ENCODE data around the gene MYCL. TPM values are rescaled to one million over a fixed set of nuclear protein-coding genes. Genes with fewer than 3 reads are reported as not detected.
A peak's percentile ranks its signal among the peaks of the same experiment; 100 is the strongest.

MYCL gene
- total RNA-seq, 1 experiment from 2014 or later, result 18.4 TPM

DNA sequence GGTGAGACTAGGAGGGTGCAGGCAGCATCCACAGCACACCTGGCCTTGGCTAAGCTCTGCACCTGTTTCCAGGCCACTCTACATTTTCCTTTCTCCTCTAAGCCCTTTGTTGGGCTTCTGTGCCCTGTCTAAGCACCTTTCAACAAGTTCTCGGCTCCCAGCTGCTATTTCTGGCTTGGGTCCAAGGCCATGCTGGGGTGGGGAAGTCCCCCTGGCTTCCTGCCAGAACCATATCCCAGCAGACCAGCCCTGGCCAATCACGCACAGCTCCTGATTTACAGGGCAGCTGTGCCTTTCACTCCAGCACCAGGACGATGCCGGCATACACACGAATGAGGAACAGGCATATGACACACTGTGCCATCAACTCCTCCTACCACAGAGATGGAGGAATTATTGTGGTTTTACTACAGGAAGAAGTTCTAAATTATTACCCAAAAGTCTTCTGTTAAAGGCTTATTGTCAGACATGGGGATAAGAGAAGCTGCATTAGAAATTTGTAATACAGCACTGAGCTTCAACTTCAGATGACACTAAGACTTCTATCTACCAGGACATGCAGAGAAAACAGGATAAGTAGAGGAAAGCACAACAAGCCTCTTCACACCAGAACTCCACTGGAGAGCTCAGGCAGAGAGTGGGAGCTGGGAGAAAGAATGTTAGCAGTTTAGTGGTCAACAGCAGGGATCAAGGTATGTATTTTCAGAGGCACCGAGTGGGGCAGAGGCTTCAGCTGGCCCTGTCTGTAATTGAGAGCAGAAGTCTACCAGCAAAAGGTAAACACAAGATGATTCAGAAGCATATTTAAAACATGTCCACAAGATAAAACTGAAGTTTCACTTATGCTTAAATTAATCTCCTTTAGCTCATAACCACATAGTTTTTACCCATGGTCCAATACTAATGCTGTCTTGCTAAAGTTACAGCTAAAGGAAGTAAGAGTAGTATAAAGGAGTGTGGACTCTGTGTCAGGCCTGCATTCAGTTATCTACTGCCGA is 55.8 kb downstream of the MYCL start:
- H3K4ac ChIP-seq (ENCODE audit: low read depth, low read length), result no peak overlapping the region
- no peak overlapping the region for H2AFZ ChIP-seq (ENCODE audit: low read length)
- no peak overlapping the region for H3K14ac ChIP-seq (ENCODE audit: insufficient read depth, low read length)
- H3K9me3 ChIP-seq (ENCODE audit: control insufficient read depth, low read depth, low read length), result no peaks in the 10 kb centered on the region
- H3K79me1 ChIP-seq (ENCODE audit: insufficient read depth, low read depth, low read length, poor library complexity, severe bottlenecking), result no peaks in the 10 kb centered on the region
- H3K27me3 ChIP-seq (ENCODE audit: insufficient read depth, low read length), result no peaks in the 10 kb centered on the region
- no peak overlapping the region for H3K4me2 ChIP-seq (ENCODE audit: insufficient read depth, insufficient read length, low read length)
- peak overlapping the region in 1 of 3 experiments; percentile 14; a peak in 1 of 7 replicates for H3K27ac Mint-ChIP-seq
- H3K4me3 Mint-ChIP-seq, result no peak overlapping the region
- no peaks in the 10 kb centered on the region for H3K4me1 ChIP-seq (ENCODE audit: insufficient read depth, low read length)
- H4K5ac ChIP-seq (ENCODE audit: insufficient read length, low read depth, low read length), result no peak overlapping the region
- no peak overlapping the region for H2BK12ac ChIP-seq (ENCODE audit: insufficient read length, low read depth, low read length)
- DNase-seq, result no peak
- H2BK120ac ChIP-seq (ENCODE audit: low read depth, low read length, poor library complexity, severe bottlenecking), result no peak overlapping the region
- H2BK20ac ChIP-seq (ENCODE audit: low read depth, low read length, poor library complexity, severe bottlenecking), result no peak overlapping the region
- H2BK5ac ChIP-seq (ENCODE audit: insufficient read length, low read length), result no peak overlapping the region
- WGBS (ENCODE audit: extremely low coverage, insufficient read length, low lambda C conversion rate), result no CpG with 5 or more reads among the region's 7 CpGs
- no peaks in the 10 kb centered on the region for H3K27me3 Mint-ChIP-seq (ENCODE audit: low read depth)
- no peak overlapping the region for H2BK15ac ChIP-seq (ENCODE audit: low read depth, low read length)
- no peak overlapping the region for H3K18ac ChIP-seq (ENCODE audit: insufficient read length, low read depth, low read length)
- H3K79me2 ChIP-seq (ENCODE audit: insufficient read depth, low read length), result no peaks in the 10 kb centered on the region
- H2AK5ac ChIP-seq (ENCODE audit: insufficient read length, low read length), result no peak overlapping the region
- no peak overlapping the region for H3K9ac ChIP-seq (ENCODE audit: extremely low read depth, insufficient read length, low read length)
- no peaks in the 10 kb centered on the region for H4K20me1 ChIP-seq (ENCODE audit: control insufficient read depth, insufficient read depth, insufficient read length)
- no peak overlapping the region for H3K23ac ChIP-seq (ENCODE audit: insufficient read length, low read depth, low read length)
- no peak overlapping the region for H4K8ac ChIP-seq (replicated peaks; ENCODE audit: insufficient read length, low read depth, low read length)
- H3K36me3 Mint-ChIP-seq (ENCODE audit: insufficient read depth in 1 of 3, low read depth in 3 of 3), result peaks cover 20 to 79% (median 73%) of the 10 kb centered on the region in 3 experiments; a peak in 6 of 7 replicates
- H3K56ac ChIP-seq (ENCODE audit: insufficient read length, low read depth, low read length), result no peak overlapping the region
- no peaks in the 10 kb centered on the region for H3K23me2 ChIP-seq (ENCODE audit: insufficient read length, low read depth, low read length, poor library complexity, severe bottlenecking)
- no peak overlapping the region for H3T11ph ChIP-seq (ENCODE audit: low read length)
- no peaks in the 10 kb centered on the region for H3K9me3 Mint-ChIP-seq
- TF ChIP-seq, protein P1, sequence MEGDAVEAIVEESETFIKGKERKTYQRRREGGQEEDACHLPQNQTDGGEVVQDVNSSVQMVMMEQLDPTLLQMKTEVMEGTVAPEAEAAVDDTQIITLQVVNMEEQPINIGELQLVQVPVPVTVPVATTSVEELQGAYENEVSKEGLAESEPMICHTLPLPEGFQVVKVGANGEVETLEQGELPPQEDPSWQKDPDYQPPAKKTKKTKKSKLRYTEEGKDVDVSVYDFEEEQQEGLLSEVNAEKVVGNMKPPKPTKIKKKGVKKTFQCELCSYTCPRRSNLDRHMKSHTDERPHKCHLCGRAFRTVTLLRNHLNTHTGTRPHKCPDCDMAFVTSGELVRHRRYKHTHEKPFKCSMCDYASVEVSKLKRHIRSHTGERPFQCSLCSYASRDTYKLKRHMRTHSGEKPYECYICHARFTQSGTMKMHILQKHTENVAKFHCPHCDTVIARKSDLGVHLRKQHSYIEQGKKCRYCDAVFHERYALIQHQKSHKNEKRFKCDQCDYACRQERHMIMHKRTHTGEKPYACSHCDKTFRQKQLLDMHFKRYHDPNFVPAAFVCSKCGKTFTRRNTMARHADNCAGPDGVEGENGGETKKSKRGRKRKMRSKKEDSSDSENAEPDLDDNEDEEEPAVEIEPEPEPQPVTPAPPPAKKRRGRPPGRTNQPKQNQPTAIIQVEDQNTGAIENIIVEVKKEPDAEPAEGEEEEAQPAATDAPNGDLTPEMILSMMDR (conservative IDR thresholded peaks at IDR 0.05), result no peak
- H3K4me1 Mint-ChIP-seq, result no peaks in the 10 kb centered on the region
- no peak overlapping the region for H4K91ac ChIP-seq (ENCODE audit: insufficient read length, low read depth, low read length)
- no peak overlapping the region for H3K27ac ChIP-seq (ENCODE audit: insufficient read length, low read depth, low read length)

Other genes starting within 250 kb of the MYCL start
- not detected in 2 replicates for gene NT5C1A, start 229.8 kb downstream of the MYCL start, total RNA-seq (2021)
- gene HPCAL4, start 210.5 kb downstream of the MYCL start, total RNA-seq (2021), result 0.15 TPM in 2 replicates
- gene PPIE, start 163.0 kb downstream of the MYCL start, total RNA-seq (2021), result 36.3 and 38.8 TPM in 2 replicates
- gene OXCT2, start 130.6 kb downstream of the MYCL start, total RNA-seq (2021), result 3.7 and 4.3 TPM in 2 replicates
- gene BMP8B, start 113.1 kb downstream of the MYCL start, total RNA-seq (2021), result 0.33 and 0.42 TPM in 2 replicates
- gene TRIT1, start 18.4 kb downstream of the MYCL start, total RNA-seq (2021), result 25.4 and 28.2 TPM in 2 replicates
- 18.2 and 19.9 TPM in 2 replicates for gene MFSD2A, start 53.2 kb upstream of the MYCL start, total RNA-seq (2021)
- gene CAP1, start 138.8 kb upstream of the MYCL start, total RNA-seq (2021), result 255 and 268 TPM in 2 replicates
- gene PPT1, start 195.3 kb upstream of the MYCL start, total RNA-seq (2021), result 104 and 109 TPM in 2 replicates